H1 (cell line): ENCODE measurements around the gene MRPL54. TPM values are rescaled to one million over a fixed set of nuclear protein-coding genes. Genes with fewer than 3 reads are reported as not detected.

Source experiments
- CTCF ChIA-PET: fragments of 300-600 bp; sonication (Branson Sonifier 250); formaldehyde crosslinking; loops from one replicate; lab custom pipeline; 2021; ENCODE audit not compliant: partially characterized antibody; lab: Charles Lee
- POLR2A ChIA-PET: fragments of 300-600 bp; sonication (Branson Sonifier 250); formaldehyde crosslinking; loops from one replicate; lab custom pipeline; 2021; ENCODE audit warnings: inconsistent platforms; ENCODE audit not compliant: partially characterized antibody; lab: Charles Lee
- DNase-seq, 2 experiments: peaks; one replicate each; pipeline versions ENCODE4 v3.0.0 to v3.0.0-alpha.2; 2010 to 2022; ENCODE audit warnings: low spot score in 2 of 2, low read depth in 1 of 2, mixed read lengths in 1 of 2
- FAIRE-seq: peaks from 2 replicates; lab custom pipeline; 2011; peaks lifted over from hg19 to GRCh38; lab: Jason Lieb, UNC
- H2AFZ ChIP-seq: 2 replicates; pipeline ENCODE4 v1.8.1; 2012; ENCODE audit warnings: low read length, inconsistent platforms
- H2AK5ac ChIP-seq: 2 replicates; pipeline ENCODE4 v1.6.1; 2013; ENCODE audit warnings: low read depth, low read length
- H2BK120ac ChIP-seq: replicated peaks from 2 replicates; pipeline ENCODE3; 2013; ENCODE audit warnings: low read depth, low read length, inconsistent platforms
- H2BK12ac ChIP-seq: 2 replicates; pipeline ENCODE4 v1.6.1; 2013; ENCODE audit warnings: low read depth, low read length
- H2BK15ac ChIP-seq: 2 replicates; pipeline ENCODE4 v1.6.1; 2013; ENCODE audit warnings: low read length
- H2BK20ac ChIP-seq: 2 replicates; pipeline ENCODE4 v1.6.1; 2013; ENCODE audit warnings: low read length
- H2BK5ac ChIP-seq: 2 replicates; pipeline ENCODE4 v1.6.1; 2013; ENCODE audit warnings: low read depth, low read length
- H3K14ac ChIP-seq: 2 replicates; pipeline ENCODE4 v1.6.1; 2013; ENCODE audit warnings: inconsistent platforms; ENCODE audit not compliant: insufficient read length
- H3K18ac ChIP-seq: 2 replicates; pipeline ENCODE4 v1.6.1; 2013; ENCODE audit warnings: low read length; ENCODE audit errors: extremely low read depth
- H3K23ac ChIP-seq: 2 replicates; pipeline ENCODE4 v1.6.1; 2013; ENCODE audit warnings: inconsistent platforms; ENCODE audit not compliant: insufficient read length
- H3K23me2 ChIP-seq: 2 replicates; pipeline ENCODE4 v1.6.1; 2013; ENCODE audit warnings: low read depth, low read length
- H3K27ac ChIP-seq: 2 replicates; pipeline ENCODE4 v1.6.1; 2011; ENCODE audit warnings: low read depth, low read length, inconsistent platforms
- H3K27me3 ChIP-seq, 4 experiments: replicated peaks in 1 of 4; 1 replicate in 1 of 4; 2 replicates in 3 of 4; pipeline versions ENCODE4 v1.6.1 to v1.8.1; 2011 to 2013; ENCODE audit warnings: low read length in 3 of 4, mild to moderate bottlenecking in 3 of 4, inconsistent platforms in 2 of 4, mixed read lengths in 2 of 4, moderate library complexity in 1 of 4; ENCODE audit not compliant: control insufficient read depth in 3 of 4, insufficient read depth in 3 of 4; ENCODE audit errors: extremely low read depth in 1 of 4
- H3K36me3 ChIP-seq, 4 experiments: 2 replicates each; pipeline versions ENCODE4 v1.6.1 to v1.8.1; 2011 to 2013; ENCODE audit warnings: mild to moderate bottlenecking in 4 of 4, low read length in 3 of 4, moderate library complexity in 2 of 4, control low read depth in 1 of 4, inconsistent platforms in 1 of 4; ENCODE audit not compliant: insufficient read depth in 4 of 4, control insufficient read depth in 2 of 4
- H3K4ac ChIP-seq: replicated peaks from 2 replicates; pipeline ENCODE3; 2013; ENCODE audit warnings: low read length, low read depth, mixed read lengths, inconsistent platforms; ENCODE audit not compliant: insufficient read length
- H3K4me1 ChIP-seq, 4 experiments: replicated peaks in 1 of 4; 1 replicate in 1 of 4; 2 replicates in 3 of 4; pipeline versions ENCODE4 v1.6.1 to v1.8.1; 2011 to 2013; ENCODE audit warnings: low read length in 3 of 4, inconsistent platforms in 2 of 4, mixed read lengths in 1 of 4; ENCODE audit not compliant: insufficient read depth in 4 of 4, control insufficient read depth in 3 of 4
- H3K4me2 ChIP-seq, 2 experiments: 2 replicates each; pipeline versions ENCODE4 v1.6.1 to v1.8.1; 2011 to 2013; ENCODE audit warnings: low read depth in 2 of 2, low read length in 2 of 2, control low read depth in 1 of 2, inconsistent platforms in 1 of 2, mild to moderate bottlenecking in 1 of 2; ENCODE audit not compliant: insufficient read depth in 1 of 2
- H3K4me3 ChIP-seq, 4 experiments: fragments of 200-600, 300-600 bp in 1 of 4; sonication (generic), shearing (Covaris generic), sonication (Bioruptor Twin) in 1 of 4; 2 replicates each; pipeline versions ENCODE4 v1.5.1 to v1.8.1; 2011 to 2016; ENCODE audit warnings: low read length in 4 of 4, low read depth in 3 of 4, control low read depth in 2 of 4, inconsistent platforms in 2 of 4, mild to moderate bottlenecking in 2 of 4, mixed read lengths in 1 of 4, moderate library complexity in 1 of 4; ENCODE audit not compliant: insufficient read depth in 2 of 4; ENCODE audit errors: extremely low read depth in 1 of 4
- H3K56ac ChIP-seq: replicated peaks from 2 replicates; pipeline ENCODE3; 2013; ENCODE audit warnings: low read depth, mild to moderate bottlenecking, mixed read lengths, low read length, inconsistent platforms; ENCODE audit not compliant: insufficient read length
- H3K79me1 ChIP-seq: 2 replicates; pipeline ENCODE4 v1.6.1; 2013; ENCODE audit warnings: low read depth, low read length, control low read depth
- H3K79me2 ChIP-seq, 2 experiments: 2 replicates each; pipeline versions ENCODE4 v1.6.1 to v1.8.1; 2012 to 2013; ENCODE audit warnings: low read length in 2 of 2, mild to moderate bottlenecking in 2 of 2, inconsistent platforms in 1 of 2; ENCODE audit not compliant: insufficient read depth in 2 of 2, control insufficient read depth in 1 of 2
- H3K9ac ChIP-seq, 4 experiments: replicated peaks in 1 of 4; 1 replicate in 1 of 4; 2 replicates in 3 of 4; pipeline versions ENCODE4 v1.6.1 to v1.8.1; 2011 to 2013; ENCODE audit warnings: low read depth in 3 of 4, low read length in 3 of 4, control low read depth in 2 of 4, mild to moderate bottlenecking in 2 of 4, moderate library complexity in 2 of 4, inconsistent platforms in 1 of 4; ENCODE audit errors: extremely low read depth in 1 of 4
- H3K9me3 ChIP-seq, 2 experiments: 2 replicates each; pipeline versions ENCODE4 v1.6.1 to v1.8.1; 2012 to 2013; ENCODE audit warnings: mild to moderate bottlenecking in 2 of 2, moderate library complexity in 2 of 2, control low read depth in 1 of 2, inconsistent platforms in 1 of 2, low read depth in 1 of 2, low read length in 1 of 2, mixed read lengths in 1 of 2; ENCODE audit not compliant: insufficient read depth in 2 of 2
- H4K20me1 ChIP-seq, 2 experiments: replicated peaks in 1 of 2; 2 replicates each; pipeline versions ENCODE3 to v1.8.1; 2011 to 2013; ENCODE audit warnings: inconsistent platforms in 2 of 2, low read length in 2 of 2, mild to moderate bottlenecking in 1 of 2; ENCODE audit not compliant: insufficient read depth in 2 of 2, control insufficient read depth in 1 of 2
- H4K5ac ChIP-seq: 2 replicates; pipeline ENCODE4 v1.6.1; 2013; ENCODE audit warnings: low read length, low read depth, mixed read lengths, inconsistent platforms; ENCODE audit not compliant: insufficient read length
- H4K8ac ChIP-seq: 2 replicates; pipeline ENCODE4 v1.8.0; 2013; ENCODE audit warnings: mild to moderate bottlenecking, moderate library complexity, low read length, inconsistent platforms; ENCODE audit not compliant: insufficient read depth; ENCODE audit errors: extremely low read depth
- H4K91ac ChIP-seq: replicated peaks from 2 replicates; pipeline ENCODE3; 2013; ENCODE audit warnings: low read length, mixed read lengths, inconsistent platforms; ENCODE audit not compliant: insufficient read length
- ATF3 ChIP-seq: IDR thresholded peaks from 2 replicates; pipeline ENCODE4 v1.6.1; 2011; ENCODE audit warnings: low read depth, mild to moderate bottlenecking, low read length; ENCODE audit not compliant: insufficient read depth
- CEBPB ChIP-seq: IDR thresholded peaks from 2 replicates; pipeline ENCODE4 v1.6.1; 2012; ENCODE audit warnings: low read depth, low read length
- JUN ChIP-seq: IDR thresholded peaks from 2 replicates; pipeline ENCODE4 v1.6.1; 2011; ENCODE audit warnings: low read depth, mild to moderate bottlenecking, improper control_type of control experiment, low read length
- KDM1A ChIP-seq: fragments of 200-600, 300-600 bp; sonication (generic); IDR thresholded peaks from 2 replicates; pipeline ENCODE4 v1.7.1; 2016; ENCODE audit warnings: mild to moderate bottlenecking, low read length, borderline replicate concordance
- KDM5A ChIP-seq: fragments of 200-600 bp; IDR thresholded peaks from 2 replicates; pipeline ENCODE4 v1.7.1; 2012; ENCODE audit warnings: mild to moderate bottlenecking, low read length, inconsistent platforms, mixed read lengths
- PHF8 ChIP-seq: fragments of 200-600 bp; sonication (generic); conservative IDR thresholded peaks from 2 replicates; pipeline ENCODE4 v1.7.1; 2012; ENCODE audit warnings: low read depth, mild to moderate bottlenecking, inconsistent platforms, low read length, moderate library complexity
- POLR2A ChIP-seq, 2 experiments: IDR thresholded peaks; 1 replicate in 1 of 2; 2 replicates in 1 of 2; pipeline ENCODE4 v1.6.1; 2011; ENCODE audit warnings: low read depth in 2 of 2, low read length in 2 of 2, mild to moderate bottlenecking in 2 of 2; ENCODE audit errors: control extremely low read depth in 1 of 2
- TAF7 ChIP-seq: optimal IDR thresholded peaks from 2 replicates; pipeline ENCODE3; 2011; ENCODE audit warnings: low read depth, mild to moderate bottlenecking, inconsistent platforms, low read length, moderate library complexity, borderline replicate concordance
- WGBS, 2 experiments: shearing (Covaris generic) in 1 of 2; methylation state at CpG; one replicate each; pipeline versions ENCODE4 v1.1.6 to v1.1.7; 2013 to 2015; ENCODE audit warnings: low lambda C conversion rate in 2 of 2, mixed read lengths in 2 of 2, inconsistent platforms in 1 of 2, low coverage in 1 of 2, missing lambda C conversion rate in 1 of 2; ENCODE audit not compliant: insufficient replicate concordance in 2 of 2, insufficient coverage in 1 of 2, insufficient read length in 1 of 2; ENCODE audit errors: extremely low coverage in 1 of 2, missing lambda C conversion rate in 1 of 2; 5-methylcytosine and 5-hydroxymethylcytosine counted together
- polyA plus RNA-seq, 7 experiments: library from polyadenylated mRNA; depleted of rRNA in 3 of 7; stranded (reverse) in 5 of 7; unstranded in 2 of 7; fragments of >200 nt in 5 of 7; fragments of 200-250 nt in 2 of 7; gene quantifications; 1 replicate in 5 of 7; 2 replicates in 1 of 7; 4 replicates in 1 of 7; pipeline versions ENCODE4 v1.2.1 to v1.2.3, GENCODE V29; 2011 to 2013; ENCODE audit warnings: missing spikeins in 2 of 7, mixed read lengths in 2 of 7
- total RNA-seq: library from RNA; stranded (reverse); fragmentation: NEBNext Ultra II Directional; extraction: Animal tissue kit (Norgen Biotek cat#: 25700); gene quantifications from 2 replicates; pipeline ENCODE4 v1.2.1, GENCODE V29; 2021

MRPL54 gene
- total and polyA plus RNA-seq, 2 of the 8 experiments (the other 6 are each of a cell fraction or from before 2014, with no cell fraction given): 63.8 to 72.8 TPM

GRCh38 chr19:3760871-3761361, 1.6 kb upstream of the MRPL54 start:
- POLR2A ChIA-PET: interaction anchor here (0.6 to 2.2 kb wide), 8 partner anchors 10 to 318 kb away, joined by 3 to 19 read pairs (median 4); partner anchors contain the start of genes EEF2 and MATK
- Histone ChIP-seq H2BK120ac (no peak overlapping the region), H3K4me1 (no peaks in the 10 kb centered on the region), H2BK12ac (0 out of 2 replicates have a peak overlapping the region, but pooled peaks have one; percentile 9), H3K23me2 (peaks cover 5% of the 10 kb centered on the region), H3K4ac (peak overlapping the region; percentile 92), H3K36me3 (peaks cover 0 to 3% (median 0%) of the 10 kb centered on the region in 4 experiments; a peak in 5 of 8 replicates), H3K18ac (peak overlapping the region; percentile 98; the same call in 1 of the 2 replicates), H3K23ac (no peak overlapping the region), H2AK5ac (no peak overlapping the region), H3K9ac (peak overlapping the region in 3 of 4 experiments; percentile 75 to 85 (median 79); a peak in 6 of 7 replicates), H2BK15ac (no peak overlapping the region; the same call in 1 of the 2 replicates), H3K4me2 (peak overlapping the region; percentile 72 to 87), H3K14ac (no peak overlapping the region), H3K27me3 (no peaks in the 10 kb centered on the region), H3K79me2 (peaks cover 0 to 7% of the 10 kb centered on the region in 2 experiments; a peak in 1 of 4 replicates), H4K91ac (no peak overlapping the region)
- DNase-seq: no peak
- TF ChIP-seq POLR2A (IDR thresholded peaks at IDR 0.05; ENCODE audit: control extremely low read depth in 1 of 2, low read depth in 2 of 2, low read length in 2 of 2): no peak
- no peak for TF ChIP-seq JUN
- TF ChIP-seq CEBPB: no peak
- no peak for TF ChIP-seq ATF3
- no peak for TF ChIP-seq TAF7
- TF ChIP-seq KDM5A: no peak
- no peak for TF ChIP-seq PHF8
- TF ChIP-seq KDM1A: peak; percentile 76; the same call in 1 of the 2 replicates
- TF ChIP-seq, all 59 proteins: peak for 1
- no peak for FAIRE-seq
- peak overlapping the region; percentile 64; the same call in 1 of the 2 replicates for H3K27ac ChIP-seq
- H4K8ac ChIP-seq: peak overlapping the region; percentile 54; the same call in 1 of the 2 replicates
- H3K79me1 ChIP-seq: no peaks in the 10 kb centered on the region; the same call in 1 of the 2 replicates
- peak overlapping the region; percentile 87 to 95 (median 88) for H3K4me3 ChIP-seq
- CTCF ChIA-PET: interaction anchor here (0.6 to 2.7 kb wide), 5 partner anchors 17 to 477 kb away, joined by 3 to 8 read pairs (median 4); no protein-coding TSS in a partner anchor
- peak overlapping the region; percentile 45; the same call in 1 of the 2 replicates for H2AFZ ChIP-seq
- H3K9me3 ChIP-seq: no peaks in the 10 kb centered on the region
- no peak overlapping the region for H2BK5ac ChIP-seq
- no peak overlapping the region for H2BK20ac ChIP-seq
- H3K56ac ChIP-seq: peak overlapping the region; percentile 10
- WGBS, 2 experiments: 50% methylated on average over 7 of the region's 7 CpGs; no CpG with 5 or more reads in 1 of the 2 experiments
- no peak overlapping the region for H4K5ac ChIP-seq
- H4K20me1 ChIP-seq: peaks cover 0 to 3% of the 10 kb centered on the region in 2 experiments
